ENCODE data around the gene FARP1. TPM values are rescaled to one million over a fixed set of nuclear protein-coding genes. Genes with fewer than 3 reads are reported as not detected.

FARP1 gene
- polyA plus RNA-seq, 1 of the 3 experiments (the other 2 are of a cell fraction): 12.0 TPM

- no peaks in the 10 kb centered on the region for H3K27me3 ChIP-seq (ENCODE audit: insufficient read depth)
- CTCF ChIA-PET: interaction anchor here (1.1 kb wide), 1 partner anchor 429 kb away, joined by 3 read pairs; no protein-coding TSS in a partner anchor
- no peak overlapping the region for H3K9ac ChIP-seq
- H2AFZ ChIP-seq (ENCODE audit: low read depth): no peak overlapping the region
- TF ChIP-seq PBX3 (IDR thresholded peaks at IDR 0.05) (no peak), RXRA (IDR thresholded peaks at IDR 0.05; ENCODE audit: borderline replicate concordance, low read depth) (no peak), NRF1 (IDR thresholded peaks at IDR 0.05; ENCODE audit: low read depth, low read length) (no peak), CHD2 (IDR thresholded peaks at IDR 0.05; ENCODE audit: low read length, partially characterized antibody) (no peak)
- no peak overlapping the region for H3K4me2 ChIP-seq
- no peak overlapping the region for H3K4me3 ChIP-seq (ENCODE audit: low read depth in 2 of 2, low read length in 1 of 2)
- H3K79me2 ChIP-seq (ENCODE audit: insufficient read depth): no peaks in the 10 kb centered on the region
- H4K20me1 ChIP-seq (ENCODE audit: insufficient read depth): no peaks in the 10 kb centered on the region
- POLR2A ChIA-PET: no interaction called here
- H3K36me3 ChIP-seq (replicated peaks in 1 of 2; ENCODE audit: control insufficient read depth in 1 of 2, insufficient read depth in 2 of 2, low read length in 1 of 2): no peaks in the 10 kb centered on the region
- H3K27ac ChIP-seq (ENCODE audit: low read depth in 2 of 2, low read length in 1 of 2): no peak overlapping the region
- no peak for DNase-seq
- no peaks in the 10 kb centered on the region for H3K9me2 ChIP-seq
- H3K9me3 ChIP-seq: no peaks in the 10 kb centered on the region
- H3F3A ChIP-seq (replicated peaks; ENCODE audit: insufficient read depth): peaks cover 3% of the 10 kb centered on the region
- peaks cover 0 to 5% of the 10 kb centered on the region in 2 experiments; a peak in 2 of 4 replicates for H3K4me1 ChIP-seq (ENCODE audit: control insufficient read depth in 1 of 2, insufficient read depth in 2 of 2, low read depth in 1 of 2, low read length in 1 of 2)
These were observed 101.0 kb downstream of the FARP1 start for GRCh38 chr13:98243929-98244272.

GRCh38 chr13:98246538-98247172 is 103.8 kb downstream of the FARP1 start:
- Histone ChIP-seq H3K27ac (ENCODE audit: low read depth in 2 of 2, low read length in 1 of 2) (no peak overlapping the region), H3K9me3 (no peaks in the 10 kb centered on the region), H2AFZ (ENCODE audit: low read depth) (no peak overlapping the region), H3K4me1 (ENCODE audit: control insufficient read depth in 1 of 2, insufficient read depth in 2 of 2, low read depth in 1 of 2, low read length in 1 of 2) (no peaks in the 10 kb centered on the region; a peak in 1 of 4 replicates), H3F3A (replicated peaks; ENCODE audit: insufficient read depth) (peaks cover 3% of the 10 kb centered on the region), H3K79me2 (ENCODE audit: insufficient read depth) (peaks cover 17% of the 10 kb centered on the region; the same call in 1 of the 2 replicates), H3K4me2 (no peak overlapping the region), H3K9ac (no peak overlapping the region), H3K27me3 (ENCODE audit: insufficient read depth) (no peaks in the 10 kb centered on the region), H4K20me1 (ENCODE audit: insufficient read depth) (no peaks in the 10 kb centered on the region), H3K36me3 (replicated peaks in 1 of 2; ENCODE audit: control insufficient read depth in 1 of 2, insufficient read depth in 2 of 2, low read length in 1 of 2) (no peaks in the 10 kb centered on the region), H3K9me2 (no peaks in the 10 kb centered on the region), H3K4me3 (ENCODE audit: low read depth in 2 of 2, low read length in 1 of 2) (no peak overlapping the region)
- ChIA-PET POLR2A (no interaction called here), CTCF (interaction anchor here (0.8 to 1.6 kb wide), 3 partner anchors 42 to 198 kb away, joined by 3 read pairs; no protein-coding TSS in a partner anchor)
- 96% methylated on average over 11 of the region's 11 CpGs for WGBS (ENCODE audit: low lambda C conversion rate)
- TF ChIP-seq RFX5 (IDR thresholded peaks at IDR 0.05; ENCODE audit: low read length) (no peak), TEAD4 (IDR thresholded peaks at IDR 0.05; ENCODE audit: borderline replicate concordance, insufficient read depth) (no peak), NRF1 (IDR thresholded peaks at IDR 0.05; ENCODE audit: low read depth, low read length) (no peak), CHD2 (IDR thresholded peaks at IDR 0.05; ENCODE audit: low read length, partially characterized antibody) (no peak)
- DNase-seq: no peak

- H3K27me3 ChIP-seq (ENCODE audit: insufficient read depth): no peaks in the 10 kb centered on the region
- WGBS (ENCODE audit: low lambda C conversion rate): 96% methylated on average over 7 of the region's 7 CpGs
- H3K9me2 ChIP-seq: no peaks in the 10 kb centered on the region
- no peak for DNase-seq
- H3K4me1 ChIP-seq (ENCODE audit: control insufficient read depth in 1 of 2, insufficient read depth in 2 of 2, low read depth in 1 of 2, low read length in 1 of 2): peaks cover 12 to 38% of the 10 kb centered on the region in 2 experiments
- H3K36me3 ChIP-seq (replicated peaks in 1 of 2; ENCODE audit: control insufficient read depth in 1 of 2, insufficient read depth in 2 of 2, low read length in 1 of 2): no peaks in the 10 kb centered on the region
- H3F3A ChIP-seq (replicated peaks; ENCODE audit: insufficient read depth): peaks cover 26% of the 10 kb centered on the region
- H3K4me3 ChIP-seq (ENCODE audit: low read depth in 2 of 2, low read length in 1 of 2): no peak overlapping the region
- H4K20me1 ChIP-seq (ENCODE audit: insufficient read depth): no peaks in the 10 kb centered on the region
- no peak overlapping the region for H3K27ac ChIP-seq (ENCODE audit: low read depth in 2 of 2, low read length in 1 of 2)
- no peak overlapping the region for H3K9ac ChIP-seq
- peaks cover 40% of the 10 kb centered on the region for H3K79me2 ChIP-seq (ENCODE audit: insufficient read depth)
- CTCF ChIA-PET: no interaction called here
- H2AFZ ChIP-seq (ENCODE audit: low read depth): no peak overlapping the region
- POLR2A ChIA-PET: no interaction called here
- no peaks in the 10 kb centered on the region for H3K9me3 ChIP-seq
- H3K4me2 ChIP-seq: no peak overlapping the region
- TF ChIP-seq SMC3 (IDR thresholded peaks at IDR 0.05; ENCODE audit: low read depth, low read length) (no peak), YY1 (IDR thresholded peaks at IDR 0.05; ENCODE audit: low read depth) (no peak), TCF12 (IDR thresholded peaks at IDR 0.05) (no peak), FOSL2 (IDR thresholded peaks at IDR 0.05; ENCODE audit: borderline replicate concordance, low read depth) (no peak), RAD21 (IDR thresholded peaks at IDR 0.05; ENCODE audit: low read length) (no peak), MXI1 (IDR thresholded peaks at IDR 0.05; ENCODE audit: low read depth, low read length) (no peak), SIN3A (IDR thresholded peaks at IDR 0.05; ENCODE audit: borderline replicate concordance, low read depth, low read length) (no peak), RCOR1 (IDR thresholded peaks at IDR 0.05; ENCODE audit: low read length) (no peak), USF1 (IDR thresholded peaks at IDR 0.05; ENCODE audit: borderline replicate concordance, low read depth) (no peak), GABPA (IDR thresholded peaks at IDR 0.05; ENCODE audit: low read depth) (no peak), IRF3 (IDR thresholded peaks at IDR 0.05; ENCODE audit: low read depth, low read length) (no peak), RXRA (IDR thresholded peaks at IDR 0.05; ENCODE audit: borderline replicate concordance, low read depth) (no peak), ZBTB33 (IDR thresholded peaks at IDR 0.05; ENCODE audit: borderline replicate concordance, low read depth) (no peak), NRF1 (IDR thresholded peaks at IDR 0.05; ENCODE audit: low read depth, low read length) (no peak)
These were observed 108.8 kb downstream of the FARP1 start for GRCh38 chr13:98251708-98252107.
